Liver (tissue), 9 donors: Measurements from ENCODE around the gene FIS1. TPM values are rescaled to one million over a fixed set of nuclear protein-coding genes. Genes with fewer than 3 reads are reported as not detected.
"Not testable (repeated sequence)": the region's sequence is repeated elsewhere in the genome, so short reads cannot be mapped to it uniquely, and the experiment has no call there.

ENCODE experiments used
- DNase-seq: peaks from one replicate; pipeline ENCODE4 v3.0.0-alpha.2; 2017; ENCODE audit warnings: low spot score
- H3K27ac ChIP-seq, 2 donors: one replicate each; pipeline ENCODE4 v1.7.0; 2013; ENCODE audit warnings: inconsistent platforms in 2 of 2, low read length in 2 of 2, control low read depth in 1 of 2, low read depth in 1 of 2, mild to moderate bottlenecking in 1 of 2
- H3K27me3 ChIP-seq, 4 donors: one replicate each; pipeline versions ENCODE4 v1.6.1 to v1.7.0; 2013; ENCODE audit warnings: low read length in 3 of 4, inconsistent platforms in 1 of 4, mild to moderate bottlenecking in 1 of 4, moderate library complexity in 1 of 4; ENCODE audit not compliant: control insufficient read depth in 4 of 4, insufficient read depth in 4 of 4
- H3K36me3 ChIP-seq, 4 donors: one replicate each; pipeline versions ENCODE4 v1.6.1 to v1.7.0; 2013; ENCODE audit warnings: low read length in 3 of 4, mild to moderate bottlenecking in 3 of 4, low read depth in 1 of 4, moderate library complexity in 1 of 4; ENCODE audit not compliant: control insufficient read depth in 4 of 4, insufficient read depth in 3 of 4
- H3K4me1 ChIP-seq, 4 donors: one replicate each; pipeline versions ENCODE4 v1.6.1 to v1.7.0; 2013; ENCODE audit warnings: low read length in 3 of 4, mild to moderate bottlenecking in 3 of 4, moderate library complexity in 1 of 4; ENCODE audit not compliant: control insufficient read depth in 4 of 4, insufficient read depth in 4 of 4
- H3K4me3 ChIP-seq, 3 donors: one replicate each; pipeline versions ENCODE4 v1.6.1 to v1.7.0; 2013; ENCODE audit warnings: low read length in 3 of 3, control low read depth in 1 of 3, low read depth in 1 of 3, mild to moderate bottlenecking in 1 of 3
- H3K9ac ChIP-seq, 2 donors: one replicate each; pipeline ENCODE4 v1.7.0; 2013; ENCODE audit warnings: low read length in 2 of 2, mild to moderate bottlenecking in 2 of 2, moderate library complexity in 2 of 2, control low read depth in 1 of 2, low read depth in 1 of 2
- H3K9me3 ChIP-seq, 4 donors: one replicate each; pipeline versions ENCODE4 v1.6.1 to v1.7.0; 2013; ENCODE audit warnings: low read length in 3 of 4; ENCODE audit not compliant: control insufficient read depth in 4 of 4
- GABPA ChIP-seq, 2 donors: IDR thresholded peaks in 1 of 2; conservative IDR thresholded peaks in 1 of 2; 2 replicates each; pipeline ENCODE4 v1.6.1; 2016; ENCODE audit warnings: antibody characterized with exemption in 2 of 2, mild to moderate bottlenecking in 1 of 2, moderate library complexity in 1 of 2
- JUND ChIP-seq, 2 donors: IDR thresholded peaks; 2 replicates each; pipeline ENCODE4 v1.6.1; 2016; ENCODE audit warnings: antibody characterized with exemption in 2 of 2
- NR2F2 ChIP-seq: IDR thresholded peaks from 2 replicates; pipeline ENCODE4 v1.6.1; 2016; ENCODE audit warnings: antibody characterized with exemption
- REST ChIP-seq: IDR thresholded peaks from 2 replicates; pipeline ENCODE4 v1.6.1; 2016; ENCODE audit warnings: antibody characterized with exemption, mild to moderate bottlenecking
- SP1 ChIP-seq: IDR thresholded peaks from 2 replicates; pipeline ENCODE4 v1.6.1; 2018; ENCODE audit warnings: antibody characterized with exemption, mild to moderate bottlenecking
- TAF1 ChIP-seq: conservative IDR thresholded peaks from 2 replicates; pipeline ENCODE4 v1.6.1; 2016; ENCODE audit warnings: antibody characterized with exemption, mild to moderate bottlenecking
- YY1 ChIP-seq: IDR thresholded peaks from 2 replicates; pipeline ENCODE4 v1.6.1; 2016; ENCODE audit warnings: antibody characterized with exemption, mild to moderate bottlenecking
- WGBS: extraction: QIAGEN DNeasy Blood & Tissue Kit; methylation state at CpG from one replicate; pipeline ENCODE4 v1.1.7; 2013; 5-methylcytosine and 5-hydroxymethylcytosine counted together
- polyA plus RNA-seq, 2 donors: library from polyadenylated mRNA; stranded (reverse) in 1 of 2; unstranded in 1 of 2; fragments of 200-250 nt in 1 of 2; fragments of >200 nt in 1 of 2; fragmentation: Nextera tagmentation in 1 of 2; extraction: Ambion mirVana in 1 of 2; gene quantifications; one replicate each; pipeline versions ENCODE4 v1.2.1 to v1.2.3, GENCODE V29; 2013 to 2015
- total RNA-seq, 2 donors: library from RNA; depleted of rRNA; stranded (reverse); fragments of >200 nt; gene quantifications; one replicate each; pipeline ENCODE4 v1.2.3, GENCODE V29; 2014
- TF ChIP-seq, protein P1 (sequence below): IDR thresholded peaks from 2 replicates; pipeline ENCODE4 v1.6.1; 2016; ENCODE audit warnings: antibody characterized with exemption
- TF ChIP-seq, protein P2 (sequence below): fragments of 150-350 bp; IDR thresholded peaks from 2 replicates; pipeline ENCODE4 v1.5.1; 2017; ENCODE audit warnings: improper control_type of control experiment, low read depth, low read length; ENCODE audit not compliant: missing input control
- TF ChIP-seq, protein P3 (sequence below): IDR thresholded peaks from 2 replicates; pipeline ENCODE4 v1.6.1; 2016; ENCODE audit warnings: antibody characterized with exemption
- donor health status: healthy.
- donor health status: healthy.
- donor health status: healthy.
- donor health status: healthy.
- donor health status: healthy.

Gene FIS1
- total and polyA plus RNA-seq, 4 donors, result 112 to 192 (median 155) TPM

DNA sequence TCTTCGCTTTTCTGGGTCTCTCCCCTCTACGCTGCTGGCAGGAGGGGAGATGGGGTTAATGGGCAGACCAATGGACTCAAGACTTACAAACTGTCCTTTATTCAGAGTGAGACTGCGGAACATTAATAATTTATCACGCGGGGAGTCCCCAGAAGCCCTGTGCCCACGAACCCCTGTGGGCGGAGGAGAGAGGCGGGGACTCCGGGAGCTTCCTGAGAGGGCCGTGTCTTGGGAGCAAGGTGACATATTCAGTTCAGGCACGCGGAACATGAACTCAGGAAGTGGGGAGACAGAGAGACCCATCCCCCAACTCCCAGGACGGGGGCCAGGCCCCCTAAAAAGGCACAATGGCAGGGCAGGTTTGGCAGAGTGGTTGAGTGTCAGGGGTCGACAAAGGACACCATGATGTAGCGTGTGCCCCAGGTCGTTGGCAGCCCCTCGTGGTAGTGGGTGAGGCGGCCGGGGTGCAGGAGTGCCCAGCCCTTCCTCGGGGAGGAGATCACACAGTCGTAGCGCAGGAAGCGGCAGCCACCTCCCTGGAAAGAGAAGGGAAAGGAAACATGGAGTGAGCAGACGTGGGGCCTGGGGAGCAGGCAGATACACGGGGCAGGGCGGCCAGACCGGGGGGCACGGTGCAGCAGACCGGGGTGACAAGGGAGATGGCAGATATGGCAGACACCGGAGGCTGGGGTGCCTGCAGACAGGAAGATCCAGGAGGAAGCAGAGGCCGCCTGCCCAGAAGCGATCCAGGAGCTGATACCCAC is 38.8 kb downstream of the FIS1 start:
- Histone ChIP-seq H3K4me1 (peaks cover 2 to 14% (median 8%) of the 10 kb centered on the region in 4 donors), H3K27ac (no peak overlapping the region), H3K4me3 (no peak overlapping the region), H3K36me3 (peaks cover 11 to 35% (median 18%) of the 10 kb centered on the region in 4 donors), H3K9ac (no peak overlapping the region), H3K27me3 (no peaks in the 10 kb centered on the region), H3K9me3 (no peaks in the 10 kb centered on the region)
- 91% methylated on average over 32 of the region's 32 CpGs for WGBS
- no peak for DNase-seq
- TF ChIP-seq TAF1 (no peak), SP1 (no peak), REST (no peak), GABPA (IDR thresholded peaks at IDR 0.05 in 1 of 2, conservative IDR thresholded peaks at IDR 0.05 in 1 of 2) (no peak), NR2F2 (no peak), YY1 (no peak), JUND (IDR thresholded peaks at IDR 0.05) (no peak)
- TF ChIP-seq, protein P1, sequence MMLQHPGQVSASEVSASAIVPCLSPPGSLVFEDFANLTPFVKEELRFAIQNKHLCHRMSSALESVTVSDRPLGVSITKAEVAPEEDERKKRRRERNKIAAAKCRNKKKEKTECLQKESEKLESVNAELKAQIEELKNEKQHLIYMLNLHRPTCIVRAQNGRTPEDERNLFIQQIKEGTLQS, result no peak
- TF ChIP-seq, protein P2, sequence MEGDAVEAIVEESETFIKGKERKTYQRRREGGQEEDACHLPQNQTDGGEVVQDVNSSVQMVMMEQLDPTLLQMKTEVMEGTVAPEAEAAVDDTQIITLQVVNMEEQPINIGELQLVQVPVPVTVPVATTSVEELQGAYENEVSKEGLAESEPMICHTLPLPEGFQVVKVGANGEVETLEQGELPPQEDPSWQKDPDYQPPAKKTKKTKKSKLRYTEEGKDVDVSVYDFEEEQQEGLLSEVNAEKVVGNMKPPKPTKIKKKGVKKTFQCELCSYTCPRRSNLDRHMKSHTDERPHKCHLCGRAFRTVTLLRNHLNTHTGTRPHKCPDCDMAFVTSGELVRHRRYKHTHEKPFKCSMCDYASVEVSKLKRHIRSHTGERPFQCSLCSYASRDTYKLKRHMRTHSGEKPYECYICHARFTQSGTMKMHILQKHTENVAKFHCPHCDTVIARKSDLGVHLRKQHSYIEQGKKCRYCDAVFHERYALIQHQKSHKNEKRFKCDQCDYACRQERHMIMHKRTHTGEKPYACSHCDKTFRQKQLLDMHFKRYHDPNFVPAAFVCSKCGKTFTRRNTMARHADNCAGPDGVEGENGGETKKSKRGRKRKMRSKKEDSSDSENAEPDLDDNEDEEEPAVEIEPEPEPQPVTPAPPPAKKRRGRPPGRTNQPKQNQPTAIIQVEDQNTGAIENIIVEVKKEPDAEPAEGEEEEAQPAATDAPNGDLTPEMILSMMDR, result no peak
- TF ChIP-seq, protein P3, sequence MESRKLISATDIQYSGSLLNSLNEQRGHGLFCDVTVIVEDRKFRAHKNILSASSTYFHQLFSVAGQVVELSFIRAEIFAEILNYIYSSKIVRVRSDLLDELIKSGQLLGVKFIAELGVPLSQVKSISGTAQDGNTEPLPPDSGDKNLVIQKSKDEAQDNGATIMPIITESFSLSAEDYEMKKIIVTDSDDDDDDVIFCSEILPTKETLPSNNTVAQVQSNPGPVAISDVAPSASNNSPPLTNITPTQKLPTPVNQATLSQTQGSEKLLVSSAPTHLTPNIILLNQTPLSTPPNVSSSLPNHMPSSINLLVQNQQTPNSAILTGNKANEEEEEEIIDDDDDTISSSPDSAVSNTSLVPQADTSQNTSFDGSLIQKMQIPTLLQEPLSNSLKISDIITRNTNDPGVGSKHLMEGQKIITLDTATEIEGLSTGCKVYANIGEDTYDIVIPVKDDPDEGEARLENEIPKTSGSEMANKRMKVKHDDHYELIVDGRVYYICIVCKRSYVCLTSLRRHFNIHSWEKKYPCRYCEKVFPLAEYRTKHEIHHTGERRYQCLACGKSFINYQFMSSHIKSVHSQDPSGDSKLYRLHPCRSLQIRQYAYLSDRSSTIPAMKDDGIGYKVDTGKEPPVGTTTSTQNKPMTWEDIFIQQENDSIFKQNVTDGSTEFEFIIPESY, result no peak

DNA sequence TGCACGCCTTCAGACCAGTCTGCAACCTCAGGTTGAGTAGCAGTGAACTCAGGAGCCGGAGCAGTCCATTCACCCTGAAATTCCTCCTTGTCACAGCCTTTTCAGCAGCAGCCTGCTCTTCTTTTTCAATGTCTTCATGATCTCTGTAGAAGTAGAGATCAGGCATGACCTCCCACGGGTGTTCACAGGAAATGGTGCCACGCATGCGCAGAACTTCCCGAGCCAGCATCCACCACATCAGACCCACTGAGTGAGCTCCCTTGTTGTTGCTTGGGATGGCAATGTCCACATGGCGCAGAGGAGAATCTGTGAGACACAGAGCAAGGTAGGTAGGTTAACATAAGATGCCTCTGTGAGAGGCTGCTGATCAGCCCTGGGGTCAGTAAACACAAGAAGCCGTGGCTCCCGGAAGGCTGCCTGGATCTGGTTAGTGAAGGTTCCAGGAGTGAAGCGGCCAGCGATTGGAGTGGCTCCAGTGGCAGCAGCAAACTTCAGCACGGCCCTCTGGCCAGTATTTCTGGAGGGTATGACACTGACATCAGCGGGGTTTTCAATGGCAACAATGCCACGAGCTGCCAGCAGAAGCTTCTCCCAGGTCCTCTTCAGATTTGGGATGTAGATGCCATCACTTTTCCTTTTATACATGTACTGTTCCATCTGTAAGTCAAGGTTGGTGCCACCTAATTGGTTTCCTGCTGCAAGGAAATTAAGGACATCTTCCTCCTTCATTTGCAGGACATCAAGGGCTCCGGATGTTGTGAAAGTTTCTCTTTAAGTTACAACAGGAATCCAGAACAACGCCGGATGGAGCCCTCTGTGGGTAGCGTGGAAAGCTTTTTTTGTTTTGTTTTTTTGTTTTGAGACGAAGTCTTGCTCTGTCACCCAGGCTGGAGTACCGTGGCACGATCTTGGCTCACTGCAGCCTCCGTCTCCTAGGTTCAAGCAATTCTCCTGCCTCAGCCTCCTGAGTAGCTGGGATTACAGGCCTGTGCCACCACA is 40.8 kb downstream of the FIS1 start:
- H3K4me3 ChIP-seq, H3K27ac ChIP-seq: not testable (repeated sequence)

More for the DNA sequence above, 40.8 kb downstream of the FIS1 start:
- H3K36me3 ChIP-seq, result peaks cover 0 to 22% (median 10%) of the 10 kb centered on the region in 4 donors
- 73% methylated on average over 22 of the region's 22 CpGs for WGBS
- H3K9me3 ChIP-seq, H3K27me3 ChIP-seq, H3K9ac ChIP-seq, DNase-seq: not testable (repeated sequence)
- peaks cover 2 to 27% (median 15%) of the 10 kb centered on the region in 4 donors for H3K4me1 ChIP-seq
